ENCODE measurements around the gene EML6. TPM values are rescaled to one million over a fixed set of nuclear protein-coding genes. Genes with fewer than 3 reads are reported as not detected.

EML6 gene
- total and polyA plus RNA-seq, 2 experiments from 2014 or later: 2.7 to 6.2 TPM

DNA sequence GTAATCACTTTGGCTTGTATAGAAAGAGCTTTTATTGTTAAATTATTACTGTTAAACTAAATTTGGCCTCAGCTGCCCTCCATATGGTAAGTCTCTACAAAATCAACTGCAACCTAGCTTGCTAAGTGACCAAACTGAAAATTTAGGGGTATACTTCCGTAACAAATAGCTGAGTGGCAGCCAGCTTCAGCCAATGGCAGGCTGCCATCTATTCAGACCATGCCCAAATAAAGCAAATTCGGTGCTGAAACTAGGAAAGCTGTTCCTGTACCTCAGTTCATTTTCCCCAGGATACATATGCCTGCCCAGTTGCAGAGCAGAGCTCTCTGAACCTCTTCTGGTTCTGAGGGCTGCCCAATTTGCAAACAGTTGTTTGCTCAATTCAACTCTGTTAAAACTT, 94.8 kb downstream of the EML6 start:
- Histone ChIP-seq H3K27me3 (ENCODE audit: insufficient read depth) (no peaks in the 10 kb centered on the region), H3K4me1 (ENCODE audit: insufficient read depth) (peaks cover 17% of the 10 kb centered on the region), H3K79me2 (replicated peaks; ENCODE audit: insufficient read depth) (no peaks in the 10 kb centered on the region), H3K4me2 (no peak overlapping the region), H4K20me1 (replicated peaks; ENCODE audit: insufficient read depth) (no peaks in the 10 kb centered on the region), H3K27ac (ENCODE audit: low read depth) (no peak overlapping the region), H3K9me2 (ENCODE audit: insufficient read depth) (no peaks in the 10 kb centered on the region), H3K4me3 (no peak overlapping the region), H3K36me3 (ENCODE audit: insufficient read depth) (no peaks in the 10 kb centered on the region), H3F3A (replicated peaks; ENCODE audit: low read depth) (no peaks in the 10 kb centered on the region), H2AFZ (no peak overlapping the region)
- Mint-ChIP-seq H3K27me3 (ENCODE audit: insufficient read depth, low read depth, poor library complexity) (peaks cover 2% of the 10 kb centered on the region), H3K36me3 (ENCODE audit: low read depth) (no peaks in the 10 kb centered on the region), H3K27ac (no peak overlapping the region), H3K4me1 (peaks cover 27% of the 10 kb centered on the region), H3K4me3 (no peak overlapping the region), H3K9me3 (no peaks in the 10 kb centered on the region)
- DNase-seq (ENCODE audit: low spot score) (no peak), ATAC-seq (no peak)
- TF ChIP-seq ZNF331 (CRISPR knock-in tag; IDR thresholded peaks at IDR 0.05; ENCODE audit: low read depth): no peak
- TF ChIP-seq, protein P1, sequence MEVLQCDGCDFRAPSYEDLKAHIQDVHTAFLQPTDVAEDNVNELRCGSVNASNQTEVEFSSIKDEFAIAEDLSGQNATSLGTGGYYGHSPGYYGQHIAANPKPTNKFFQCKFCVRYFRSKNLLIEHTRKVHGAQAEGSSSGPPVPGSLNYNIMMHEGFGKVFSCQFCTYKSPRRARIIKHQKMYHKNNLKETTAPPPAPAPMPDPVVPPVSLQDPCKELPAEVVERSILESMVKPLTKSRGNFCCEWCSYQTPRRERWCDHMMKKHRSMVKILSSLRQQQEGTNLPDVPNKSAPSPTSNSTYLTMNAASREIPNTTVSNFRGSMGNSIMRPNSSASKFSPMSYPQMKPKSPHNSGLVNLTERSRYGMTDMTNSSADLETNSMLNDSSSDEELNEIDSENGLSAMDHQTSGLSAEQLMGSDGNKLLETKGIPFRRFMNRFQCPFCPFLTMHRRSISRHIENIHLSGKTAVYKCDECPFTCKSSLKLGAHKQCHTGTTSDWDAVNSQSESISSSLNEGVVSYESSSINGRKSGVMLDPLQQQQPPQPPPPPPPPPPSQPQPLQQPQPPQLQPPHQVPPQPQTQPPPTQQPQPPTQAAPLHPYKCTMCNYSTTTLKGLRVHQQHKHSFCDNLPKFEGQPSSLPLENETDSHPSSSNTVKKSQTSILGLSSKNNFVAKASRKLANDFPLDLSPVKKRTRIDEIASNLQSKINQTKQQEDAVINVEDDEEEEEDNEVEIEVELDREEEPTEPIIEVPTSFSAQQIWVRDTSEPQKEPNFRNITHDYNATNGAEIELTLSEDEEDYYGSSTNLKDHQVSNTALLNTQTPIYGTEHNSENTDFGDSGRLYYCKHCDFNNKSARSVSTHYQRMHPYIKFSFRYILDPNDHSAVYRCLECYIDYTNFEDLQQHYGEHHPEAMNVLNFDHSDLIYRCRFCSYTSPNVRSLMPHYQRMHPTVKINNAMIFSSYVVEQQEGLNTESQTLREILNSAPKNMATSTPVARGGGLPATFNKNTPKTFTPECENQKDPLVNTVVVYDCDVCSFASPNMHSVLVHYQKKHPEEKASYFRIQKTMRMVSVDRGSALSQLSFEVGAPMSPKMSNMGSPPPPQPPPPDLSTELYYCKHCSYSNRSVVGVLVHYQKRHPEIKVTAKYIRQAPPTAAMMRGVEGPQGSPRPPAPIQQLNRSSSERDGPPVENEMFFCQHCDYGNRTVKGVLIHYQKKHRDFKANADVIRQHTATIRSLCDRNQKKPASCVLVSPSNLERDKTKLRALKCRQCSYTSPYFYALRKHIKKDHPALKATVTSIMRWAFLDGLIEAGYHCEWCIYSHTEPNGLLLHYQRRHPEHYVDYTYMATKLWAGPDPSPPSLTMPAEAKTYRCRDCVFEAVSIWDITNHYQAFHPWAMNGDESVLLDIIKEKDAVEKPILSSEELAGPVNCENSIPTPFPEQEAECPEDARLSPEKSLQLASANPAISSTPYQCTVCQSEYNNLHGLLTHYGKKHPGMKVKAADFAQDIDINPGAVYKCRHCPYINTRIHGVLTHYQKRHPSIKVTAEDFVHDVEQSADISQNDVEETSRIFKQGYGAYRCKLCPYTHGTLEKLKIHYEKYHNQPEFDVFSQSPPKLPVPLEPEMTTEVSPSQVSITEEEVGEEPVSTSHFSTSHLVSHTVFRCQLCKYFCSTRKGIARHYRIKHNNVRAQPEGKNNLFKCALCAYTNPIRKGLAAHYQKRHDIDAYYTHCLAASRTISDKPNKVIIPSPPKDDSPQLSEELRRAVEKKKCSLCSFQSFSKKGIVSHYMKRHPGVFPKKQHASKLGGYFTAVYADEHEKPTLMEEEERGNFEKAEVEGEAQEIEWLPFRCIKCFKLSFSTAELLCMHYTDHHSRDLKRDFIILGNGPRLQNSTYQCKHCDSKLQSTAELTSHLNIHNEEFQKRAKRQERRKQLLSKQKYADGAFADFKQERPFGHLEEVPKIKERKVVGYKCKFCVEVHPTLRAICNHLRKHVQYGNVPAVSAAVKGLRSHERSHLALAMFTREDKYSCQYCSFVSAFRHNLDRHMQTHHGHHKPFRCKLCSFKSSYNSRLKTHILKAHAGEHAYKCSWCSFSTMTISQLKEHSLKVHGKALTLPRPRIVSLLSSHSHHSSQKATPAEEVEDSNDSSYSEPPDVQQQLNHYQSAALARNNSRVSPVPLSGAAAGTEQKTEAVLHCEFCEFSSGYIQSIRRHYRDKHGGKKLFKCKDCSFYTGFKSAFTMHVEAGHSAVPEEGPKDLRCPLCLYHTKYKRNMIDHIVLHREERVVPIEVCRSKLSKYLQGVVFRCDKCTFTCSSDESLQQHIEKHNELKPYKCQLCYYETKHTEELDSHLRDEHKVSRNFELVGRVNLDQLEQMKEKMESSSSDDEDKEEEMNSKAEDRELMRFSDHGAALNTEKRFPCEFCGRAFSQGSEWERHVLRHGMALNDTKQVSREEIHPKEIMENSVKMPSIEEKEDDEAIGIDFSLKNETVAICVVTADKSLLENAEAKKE (CRISPR knock-in tag; IDR thresholded peaks at IDR 0.05): no peak
- TF ChIP-seq CREB1 (CRISPR knock-in tag; IDR thresholded peaks at IDR 0.05; ENCODE audit: low read depth): no peak
- TF ChIP-seq JUNB (IDR thresholded peaks at IDR 0.05; ENCODE audit: unreplicated experiment): no peak
- no peak for TF ChIP-seq NANOG (IDR thresholded peaks at IDR 0.05; ENCODE audit: borderline replicate concordance)
- no peak for TF ChIP-seq EZH2phosphoT487 (IDR thresholded peaks at IDR 0.05; ENCODE audit: unreplicated experiment)
- no peak for TF ChIP-seq POLR2AphosphoS5 (IDR thresholded peaks at IDR 0.05; ENCODE audit: low read depth)
- TF ChIP-seq EZH2 (IDR thresholded peaks at IDR 0.05; ENCODE audit: low read depth, unreplicated experiment): no peak
- TF ChIP-seq STAT1 (IDR thresholded peaks at IDR 0.05; ENCODE audit: unreplicated experiment): no peak
- TF ChIP-seq, protein P2, sequence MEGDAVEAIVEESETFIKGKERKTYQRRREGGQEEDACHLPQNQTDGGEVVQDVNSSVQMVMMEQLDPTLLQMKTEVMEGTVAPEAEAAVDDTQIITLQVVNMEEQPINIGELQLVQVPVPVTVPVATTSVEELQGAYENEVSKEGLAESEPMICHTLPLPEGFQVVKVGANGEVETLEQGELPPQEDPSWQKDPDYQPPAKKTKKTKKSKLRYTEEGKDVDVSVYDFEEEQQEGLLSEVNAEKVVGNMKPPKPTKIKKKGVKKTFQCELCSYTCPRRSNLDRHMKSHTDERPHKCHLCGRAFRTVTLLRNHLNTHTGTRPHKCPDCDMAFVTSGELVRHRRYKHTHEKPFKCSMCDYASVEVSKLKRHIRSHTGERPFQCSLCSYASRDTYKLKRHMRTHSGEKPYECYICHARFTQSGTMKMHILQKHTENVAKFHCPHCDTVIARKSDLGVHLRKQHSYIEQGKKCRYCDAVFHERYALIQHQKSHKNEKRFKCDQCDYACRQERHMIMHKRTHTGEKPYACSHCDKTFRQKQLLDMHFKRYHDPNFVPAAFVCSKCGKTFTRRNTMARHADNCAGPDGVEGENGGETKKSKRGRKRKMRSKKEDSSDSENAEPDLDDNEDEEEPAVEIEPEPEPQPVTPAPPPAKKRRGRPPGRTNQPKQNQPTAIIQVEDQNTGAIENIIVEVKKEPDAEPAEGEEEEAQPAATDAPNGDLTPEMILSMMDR (conservative IDR thresholded peaks at IDR 0.05; ENCODE audit: low read depth in 2 of 2): no peak
- TF ChIP-seq, protein P3, sequence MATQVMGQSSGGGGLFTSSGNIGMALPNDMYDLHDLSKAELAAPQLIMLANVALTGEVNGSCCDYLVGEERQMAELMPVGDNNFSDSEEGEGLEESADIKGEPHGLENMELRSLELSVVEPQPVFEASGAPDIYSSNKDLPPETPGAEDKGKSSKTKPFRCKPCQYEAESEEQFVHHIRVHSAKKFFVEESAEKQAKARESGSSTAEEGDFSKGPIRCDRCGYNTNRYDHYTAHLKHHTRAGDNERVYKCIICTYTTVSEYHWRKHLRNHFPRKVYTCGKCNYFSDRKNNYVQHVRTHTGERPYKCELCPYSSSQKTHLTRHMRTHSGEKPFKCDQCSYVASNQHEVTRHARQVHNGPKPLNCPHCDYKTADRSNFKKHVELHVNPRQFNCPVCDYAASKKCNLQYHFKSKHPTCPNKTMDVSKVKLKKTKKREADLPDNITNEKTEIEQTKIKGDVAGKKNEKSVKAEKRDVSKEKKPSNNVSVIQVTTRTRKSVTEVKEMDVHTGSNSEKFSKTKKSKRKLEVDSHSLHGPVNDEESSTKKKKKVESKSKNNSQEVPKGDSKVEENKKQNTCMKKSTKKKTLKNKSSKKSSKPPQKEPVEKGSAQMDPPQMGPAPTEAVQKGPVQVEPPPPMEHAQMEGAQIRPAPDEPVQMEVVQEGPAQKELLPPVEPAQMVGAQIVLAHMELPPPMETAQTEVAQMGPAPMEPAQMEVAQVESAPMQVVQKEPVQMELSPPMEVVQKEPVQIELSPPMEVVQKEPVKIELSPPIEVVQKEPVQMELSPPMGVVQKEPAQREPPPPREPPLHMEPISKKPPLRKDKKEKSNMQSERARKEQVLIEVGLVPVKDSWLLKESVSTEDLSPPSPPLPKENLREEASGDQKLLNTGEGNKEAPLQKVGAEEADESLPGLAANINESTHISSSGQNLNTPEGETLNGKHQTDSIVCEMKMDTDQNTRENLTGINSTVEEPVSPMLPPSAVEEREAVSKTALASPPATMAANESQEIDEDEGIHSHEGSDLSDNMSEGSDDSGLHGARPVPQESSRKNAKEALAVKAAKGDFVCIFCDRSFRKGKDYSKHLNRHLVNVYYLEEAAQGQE (IDR thresholded peaks at IDR 0.05; ENCODE audit: unreplicated experiment): no peak
- TF ChIP-seq, protein P4, sequence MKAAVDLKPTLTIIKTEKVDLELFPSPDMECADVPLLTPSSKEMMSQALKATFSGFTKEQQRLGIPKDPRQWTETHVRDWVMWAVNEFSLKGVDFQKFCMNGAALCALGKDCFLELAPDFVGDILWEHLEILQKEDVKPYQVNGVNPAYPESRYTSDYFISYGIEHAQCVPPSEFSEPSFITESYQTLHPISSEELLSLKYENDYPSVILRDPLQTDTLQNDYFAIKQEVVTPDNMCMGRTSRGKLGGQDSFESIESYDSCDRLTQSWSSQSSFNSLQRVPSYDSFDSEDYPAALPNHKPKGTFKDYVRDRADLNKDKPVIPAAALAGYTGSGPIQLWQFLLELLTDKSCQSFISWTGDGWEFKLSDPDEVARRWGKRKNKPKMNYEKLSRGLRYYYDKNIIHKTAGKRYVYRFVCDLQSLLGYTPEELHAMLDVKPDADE (IDR thresholded peaks at IDR 0.05): no peak
- TF ChIP-seq ZNF114 (CRISPR knock-in tag; IDR thresholded peaks at IDR 0.05): no peak

All from GM23338 (cell line).